Measurements from ENCODE around the gene ASRGL1.

ASRGL1 gene

DNA sequence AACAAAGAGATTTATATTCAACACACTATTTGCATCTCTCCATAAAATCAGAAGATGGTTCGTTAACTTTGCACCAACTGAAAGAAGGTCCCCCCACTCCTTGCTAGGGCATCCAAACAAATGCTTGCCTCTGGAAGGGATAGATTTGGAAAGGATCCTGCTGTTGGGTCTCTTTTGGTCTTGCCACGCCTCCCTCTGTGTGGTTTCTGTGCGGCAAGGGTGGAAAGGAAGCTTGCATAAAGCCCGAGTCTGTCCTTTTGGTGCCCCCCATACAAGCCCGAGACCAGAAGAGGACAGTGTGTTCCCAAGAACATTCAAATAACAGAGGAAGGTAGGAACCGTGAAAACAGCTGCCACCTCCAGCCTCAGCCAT lies 96.6 kb downstream of the ASRGL1 start:
- TF ChIP-seq, protein P1, sequence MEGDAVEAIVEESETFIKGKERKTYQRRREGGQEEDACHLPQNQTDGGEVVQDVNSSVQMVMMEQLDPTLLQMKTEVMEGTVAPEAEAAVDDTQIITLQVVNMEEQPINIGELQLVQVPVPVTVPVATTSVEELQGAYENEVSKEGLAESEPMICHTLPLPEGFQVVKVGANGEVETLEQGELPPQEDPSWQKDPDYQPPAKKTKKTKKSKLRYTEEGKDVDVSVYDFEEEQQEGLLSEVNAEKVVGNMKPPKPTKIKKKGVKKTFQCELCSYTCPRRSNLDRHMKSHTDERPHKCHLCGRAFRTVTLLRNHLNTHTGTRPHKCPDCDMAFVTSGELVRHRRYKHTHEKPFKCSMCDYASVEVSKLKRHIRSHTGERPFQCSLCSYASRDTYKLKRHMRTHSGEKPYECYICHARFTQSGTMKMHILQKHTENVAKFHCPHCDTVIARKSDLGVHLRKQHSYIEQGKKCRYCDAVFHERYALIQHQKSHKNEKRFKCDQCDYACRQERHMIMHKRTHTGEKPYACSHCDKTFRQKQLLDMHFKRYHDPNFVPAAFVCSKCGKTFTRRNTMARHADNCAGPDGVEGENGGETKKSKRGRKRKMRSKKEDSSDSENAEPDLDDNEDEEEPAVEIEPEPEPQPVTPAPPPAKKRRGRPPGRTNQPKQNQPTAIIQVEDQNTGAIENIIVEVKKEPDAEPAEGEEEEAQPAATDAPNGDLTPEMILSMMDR (IDR thresholded peaks at IDR 0.05; ENCODE audit: control insufficient read depth, extremely low read depth, insufficient read depth), result no peak
- no peak for DNase-seq (ENCODE audit: low read depth)
- no peak overlapping the region for H3K4me3 ChIP-seq (ENCODE audit: low read depth, low read length)

DNA sequence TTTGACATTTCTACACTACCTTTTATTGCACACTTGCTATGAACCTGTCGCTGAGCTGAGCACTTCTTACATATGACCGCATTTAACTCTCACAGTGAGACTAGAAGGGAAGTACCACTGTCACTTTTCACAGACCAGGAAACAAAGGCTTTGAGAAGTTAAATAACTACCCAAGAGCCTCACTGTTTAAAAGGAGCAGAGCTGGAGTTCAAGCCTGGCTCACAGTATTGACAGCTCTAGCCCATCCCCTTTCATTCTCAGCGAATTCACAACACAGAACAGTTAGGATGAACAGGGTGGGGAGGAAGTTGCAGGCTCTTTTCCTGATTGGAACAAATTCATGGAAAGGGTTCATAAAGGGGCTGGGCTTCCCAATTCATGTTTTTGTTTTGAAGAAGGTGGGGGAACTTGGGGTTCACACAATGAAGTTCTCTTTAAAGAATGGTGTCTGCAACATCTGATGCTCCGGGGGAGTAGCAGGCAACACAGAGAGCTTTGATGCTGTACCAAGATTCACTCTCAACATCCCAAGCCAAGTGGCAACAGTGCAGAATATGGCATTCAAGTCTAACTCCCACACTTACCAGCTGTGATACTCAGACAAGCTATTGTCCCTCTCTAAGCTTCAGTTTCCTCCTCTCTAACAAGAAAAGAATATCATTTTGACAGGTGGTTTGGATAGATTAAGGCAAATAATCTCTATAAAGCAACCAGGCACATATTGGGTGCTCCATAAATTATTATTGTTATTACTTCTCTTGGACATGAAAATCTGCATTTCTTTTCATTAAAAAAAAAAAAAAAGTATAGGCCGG lies 98.8 kb downstream of the ASRGL1 start:
- no peak overlapping the region for H3K4me3 ChIP-seq (ENCODE audit: low read depth, low read length)
- no peak for DNase-seq (ENCODE audit: low read depth)
- TF ChIP-seq, protein P1 (IDR thresholded peaks at IDR 0.05; ENCODE audit: control insufficient read depth, extremely low read depth, insufficient read depth), result no peak

DNA sequence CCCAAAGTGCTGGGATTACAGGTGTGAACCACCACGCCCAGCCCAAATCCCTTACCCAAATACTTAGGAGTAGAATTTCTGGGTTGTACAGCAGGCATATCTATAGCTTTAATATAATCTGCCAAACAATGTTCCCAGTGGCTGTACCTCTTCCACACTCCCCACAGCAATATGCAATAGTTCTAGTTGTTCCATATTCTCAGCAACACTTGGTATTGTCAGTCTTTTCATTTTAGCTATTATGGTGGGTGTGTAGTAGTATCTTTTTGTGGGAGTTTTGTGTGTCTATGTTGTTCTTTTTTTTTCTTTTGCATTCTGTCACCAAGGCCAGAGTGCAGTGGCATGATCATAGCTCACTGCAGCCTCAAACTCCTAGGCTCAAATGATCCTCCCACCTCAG lies 100.4 kb downstream of the ASRGL1 start:
- TF ChIP-seq, protein P1 (IDR thresholded peaks at IDR 0.05; ENCODE audit: control insufficient read depth, extremely low read depth, insufficient read depth), result no peak
- H3K4me3 ChIP-seq (ENCODE audit: low read depth, low read length), result no peak overlapping the region
- no peak for DNase-seq (ENCODE audit: low read depth)

DNA sequence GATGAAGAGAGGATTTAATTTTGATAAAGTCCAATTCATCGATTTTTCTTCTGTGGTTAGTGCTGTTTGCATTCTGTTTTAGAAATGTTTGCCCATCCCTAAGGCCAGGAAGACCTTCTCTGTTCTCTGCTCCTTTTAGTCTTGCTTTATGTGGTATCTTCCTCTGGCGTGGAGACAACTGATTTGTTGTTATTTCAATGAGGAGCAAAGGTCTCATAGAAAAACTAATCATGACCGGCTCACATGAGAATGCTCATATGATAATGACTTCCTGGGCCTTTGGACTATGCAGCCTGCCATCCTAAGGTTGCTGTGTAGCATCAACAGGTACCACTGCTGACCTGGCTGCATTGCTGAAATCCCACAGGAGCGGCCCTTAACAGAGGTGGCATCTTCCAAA lies 101.4 kb downstream of the ASRGL1 start:
- H3K4me3 ChIP-seq (ENCODE audit: low read depth, low read length), result no peak overlapping the region
- no peak for DNase-seq (ENCODE audit: low read depth)
- TF ChIP-seq, protein P1 (IDR thresholded peaks at IDR 0.05; ENCODE audit: control insufficient read depth, extremely low read depth, insufficient read depth), result no peak

DNA sequence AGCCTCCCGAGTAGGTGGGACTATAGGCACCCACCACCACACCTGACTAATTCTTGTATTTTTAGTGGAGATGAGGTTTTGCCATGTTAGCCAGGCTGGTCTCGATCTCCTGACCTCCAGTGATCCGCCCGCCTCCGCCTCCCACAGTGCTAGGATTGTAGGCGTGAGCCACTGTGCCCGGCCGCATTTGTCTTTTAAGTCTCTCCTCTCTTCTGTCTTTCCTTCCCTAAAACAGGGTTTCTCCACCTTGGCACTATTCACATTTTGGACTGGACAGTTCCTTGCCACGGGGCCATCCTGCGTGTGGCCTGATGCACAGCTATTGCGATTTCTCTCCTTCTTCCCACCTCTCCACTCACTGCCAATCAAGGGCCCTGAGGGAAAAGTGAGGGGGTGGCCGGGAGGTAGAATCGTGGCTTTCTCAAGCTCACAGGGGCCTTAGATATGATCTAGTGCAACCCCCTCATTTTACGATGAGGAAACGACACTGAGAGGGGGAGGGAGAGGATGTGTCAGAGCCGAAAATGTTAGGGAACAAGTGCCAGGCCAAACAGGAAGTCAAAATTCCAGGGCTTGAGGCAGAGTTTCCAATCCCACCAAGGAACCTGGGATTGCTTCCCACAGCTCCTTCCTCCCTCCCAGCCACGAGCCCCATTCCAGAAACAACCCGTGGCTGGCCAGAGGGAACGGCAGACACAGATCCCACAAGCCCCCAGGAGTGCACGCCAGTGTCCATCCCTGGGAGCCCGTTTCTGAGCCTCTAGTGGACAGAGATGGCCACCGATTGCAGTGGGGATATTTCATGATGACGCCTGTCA lies 102.7 kb downstream of the ASRGL1 start:
- DNase-seq (ENCODE audit: low read depth), result no peak
- H3K4me3 ChIP-seq (ENCODE audit: low read depth, low read length), result no peak overlapping the region
- TF ChIP-seq, protein P1 (IDR thresholded peaks at IDR 0.05; ENCODE audit: control insufficient read depth, extremely low read depth, insufficient read depth), result no peak

Data from LNCaP clone FGC (cell line).